ENCODE results near the gene MYO1E.

DNA sequence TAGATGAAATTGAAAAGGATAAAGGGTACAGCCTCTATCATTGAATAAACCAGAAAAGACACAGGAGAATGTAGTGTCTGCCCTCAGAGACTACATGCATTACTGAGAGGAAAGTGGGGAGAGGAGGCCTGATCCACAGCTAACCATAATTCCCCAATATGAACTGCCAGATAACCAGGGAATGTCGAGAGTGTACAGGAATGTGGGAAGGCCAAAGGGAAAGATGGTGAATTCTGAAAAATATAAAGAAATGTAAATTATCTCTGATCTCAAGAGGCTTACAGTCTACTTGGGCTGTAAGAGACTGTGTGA is 22.3 kb downstream of the MYO1E start:
- TF ChIP-seq SUZ12 (IDR thresholded peaks at IDR 0.05) (no peak), SP1 (IDR thresholded peaks at IDR 0.05) (no peak), TARDBP (IDR thresholded peaks at IDR 0.05) (no peak)

Data from HEK293T (cell line).